ENCODE data around the gene TAC4. TPM values are rescaled to one million over a fixed set of nuclear protein-coding genes. Genes with fewer than 3 reads are reported as not detected.

TAC4 gene
- total and polyA plus RNA-seq, 2 experiments from 2014 or later, result 0.78 TPM; not detected in 1

- H3K36me3 ChIP-seq, result no peaks in the 10 kb centered on the region
- no peak overlapping the region for H3K4me3 ChIP-seq
- TF ChIP-seq CTCF (IDR thresholded peaks at IDR 0.05; ENCODE audit: low read depth, low read length), result no peak
- H3K4me1 ChIP-seq (ENCODE audit: low read depth), result peaks cover 9% of the 10 kb centered on the region
- no peak for DNase-seq (ENCODE audit: low read depth in 1 of 2, low spot score in 1 of 2)
- H3K27ac ChIP-seq, result no peak overlapping the region
- no peaks in the 10 kb centered on the region for H3K9me3 ChIP-seq (ENCODE audit: low read depth)
- H3K27me3 ChIP-seq, result peaks cover 20% of the 10 kb centered on the region
These were observed 2.3 kb upstream of the TAC4 start for GRCh38 chr17:49850218-49850610.

GRCh38 chr17:49848739-49849138, 870 bp upstream of the TAC4 start:
- no peaks in the 10 kb centered on the region for H3K9me3 ChIP-seq (ENCODE audit: low read depth)
- no peaks in the 10 kb centered on the region for H3K36me3 ChIP-seq
- H3K4me1 ChIP-seq (ENCODE audit: low read depth), result peaks cover 12% of the 10 kb centered on the region
- no peak for TF ChIP-seq CTCF (IDR thresholded peaks at IDR 0.05; ENCODE audit: low read depth, low read length)
- no peak overlapping the region for H3K27ac ChIP-seq
- H3K4me3 ChIP-seq, result no peak overlapping the region
- DNase-seq (ENCODE audit: low read depth in 1 of 2, low spot score in 1 of 2), result no peak
- H3K27me3 ChIP-seq, result peaks cover 20% of the 10 kb centered on the region

- peaks cover 12% of the 10 kb centered on the region for H3K4me1 ChIP-seq (ENCODE audit: low read depth)
- DNase-seq (ENCODE audit: low read depth in 1 of 2, low spot score in 1 of 2), result no peak
These were observed 744 bp downstream of the TAC4 start for GRCh38 chr17:49846938-49847712.

GRCh38 chr17:49845321-49845720, 2.5 kb downstream of the TAC4 start:
- peaks cover 12% of the 10 kb centered on the region for H3K4me1 ChIP-seq (ENCODE audit: low read depth)
- peak overlapping the region; percentile 87 for H3K27ac ChIP-seq
- peak; percentile 29 to 42 for DNase-seq (ENCODE audit: low read depth in 1 of 2, low spot score in 1 of 2)
- H3K27me3 ChIP-seq, result peaks cover 12% of the 10 kb centered on the region
- no peaks in the 10 kb centered on the region for H3K9me3 ChIP-seq (ENCODE audit: low read depth)
- no peak for TF ChIP-seq CTCF (IDR thresholded peaks at IDR 0.05; ENCODE audit: low read depth, low read length)
- peaks cover 6% of the 10 kb centered on the region for H3K36me3 ChIP-seq
- H3K4me3 ChIP-seq, result no peak overlapping the region

More at GRCh38 chr17:49846938-49847712, 744 bp downstream of the TAC4 start:
- Histone ChIP-seq H3K27me3 (peaks cover 20% of the 10 kb centered on the region), H3K36me3 (peaks cover 6% of the 10 kb centered on the region), H3K4me3 (no peak overlapping the region), H3K27ac (no peak overlapping the region), H3K9me3 (ENCODE audit: low read depth) (no peaks in the 10 kb centered on the region)
- no peak for TF ChIP-seq CTCF (IDR thresholded peaks at IDR 0.05; ENCODE audit: low read depth, low read length)

- Histone ChIP-seq H3K27me3 (no peaks in the 10 kb centered on the region), H3K9me3 (ENCODE audit: low read depth) (no peaks in the 10 kb centered on the region), H3K27ac (no peak overlapping the region), H3K4me1 (ENCODE audit: low read depth) (peaks cover 18% of the 10 kb centered on the region), H3K4me3 (no peak overlapping the region), H3K36me3 (peaks cover 6% of the 10 kb centered on the region)
- no peak for DNase-seq (ENCODE audit: low read depth in 1 of 2, low spot score in 1 of 2)
- TF ChIP-seq CTCF (IDR thresholded peaks at IDR 0.05; ENCODE audit: low read depth, low read length), result peak; percentile 48
These were observed 4.0 kb downstream of the TAC4 start for GRCh38 chr17:49843774-49844350.

Measured in cardiac muscle cell (in vitro differentiated cells and primary cell).